ENCODE measurements around the gene CNTNAP5. TPM values are rescaled to one million over a fixed set of nuclear protein-coding genes. Genes with fewer than 3 reads are reported as not detected.

CNTNAP5 gene
- total RNA-seq, 1 experiment from 2014 or later, result not detected

DNA sequence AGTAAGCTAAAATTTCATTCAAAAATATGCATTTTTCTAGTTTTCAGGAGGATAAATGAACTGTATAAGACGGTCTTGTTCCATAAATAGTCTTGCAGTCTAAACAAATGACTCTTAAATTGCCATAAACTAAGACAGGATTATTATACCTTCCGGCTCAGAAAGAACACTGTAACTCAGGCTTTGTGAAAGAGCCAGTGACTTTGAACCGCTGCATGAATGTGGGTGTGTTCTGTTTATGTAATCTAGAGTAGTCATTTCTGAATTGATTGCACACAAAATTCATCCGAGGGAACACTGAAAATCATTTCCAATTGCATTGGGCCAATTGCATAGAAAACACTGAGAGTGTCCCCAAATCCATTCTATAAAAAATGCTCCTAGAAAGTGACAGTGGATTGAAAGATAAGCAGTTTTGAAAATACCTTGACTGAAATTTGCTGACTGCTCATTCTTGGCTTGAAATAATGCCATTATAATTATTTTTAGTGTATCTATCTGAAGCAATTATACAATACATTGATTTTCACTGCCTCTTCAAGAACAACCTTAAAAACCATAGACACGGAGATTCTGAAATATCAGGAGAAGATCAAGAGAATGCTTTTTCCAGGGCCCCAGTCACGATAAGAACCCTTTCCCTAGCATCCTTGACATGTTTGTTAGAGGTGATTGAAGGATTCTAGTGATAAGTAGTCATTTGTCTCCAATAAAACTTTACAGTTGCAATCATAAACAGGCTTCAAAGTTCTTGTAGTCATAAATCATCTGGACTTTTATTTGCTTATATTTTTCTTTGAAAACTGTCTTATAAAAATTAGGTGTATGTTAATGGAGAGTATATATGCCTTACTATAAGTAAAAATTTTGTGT is 55.4 kb downstream of the CNTNAP5 start:
- no peak for ATAC-seq
- in situ Hi-C loops (cut with HindIII; ENCODE audit: low pct_unique_long_range_greater_than_20kb, low sequenced_read_pairs), result no loop called here
- POLR2A ChIA-PET, result no interaction called here
- no peak overlapping the region for H3K4me3 ChIP-seq (ENCODE audit: low read depth in 2 of 2, low read length in 2 of 2)
- H3K9me3 ChIP-seq (ENCODE audit: control insufficient read depth, insufficient read depth, low read depth, low read length), result no peaks in the 10 kb centered on the region
- H3K36me3 ChIP-seq (ENCODE audit: control insufficient read depth, insufficient read depth, low read length), result no peaks in the 10 kb centered on the region
- H3K4me1 ChIP-seq (ENCODE audit: control insufficient read depth, insufficient read depth, low read length), result no peaks in the 10 kb centered on the region
- CTCF ChIA-PET, result no interaction called here
- no peak overlapping the region for H3K27ac ChIP-seq (ENCODE audit: low read length)
- intact Hi-C loops (cut with micrococcal nuclease; ENCODE audit: unreplicated experiment), result no loop called here
- H3K27me3 ChIP-seq (ENCODE audit: control insufficient read depth, insufficient read depth, low read length), result no peaks in the 10 kb centered on the region
- no peak for TF ChIP-seq POLR2AphosphoS5 (IDR thresholded peaks at IDR 0.05; ENCODE audit: low read depth, low read length)
- no peak for TF ChIP-seq TCF7L2 (IDR thresholded peaks at IDR 0.05; ENCODE audit: low read depth, low read length)
- TF ChIP-seq, protein P1, sequence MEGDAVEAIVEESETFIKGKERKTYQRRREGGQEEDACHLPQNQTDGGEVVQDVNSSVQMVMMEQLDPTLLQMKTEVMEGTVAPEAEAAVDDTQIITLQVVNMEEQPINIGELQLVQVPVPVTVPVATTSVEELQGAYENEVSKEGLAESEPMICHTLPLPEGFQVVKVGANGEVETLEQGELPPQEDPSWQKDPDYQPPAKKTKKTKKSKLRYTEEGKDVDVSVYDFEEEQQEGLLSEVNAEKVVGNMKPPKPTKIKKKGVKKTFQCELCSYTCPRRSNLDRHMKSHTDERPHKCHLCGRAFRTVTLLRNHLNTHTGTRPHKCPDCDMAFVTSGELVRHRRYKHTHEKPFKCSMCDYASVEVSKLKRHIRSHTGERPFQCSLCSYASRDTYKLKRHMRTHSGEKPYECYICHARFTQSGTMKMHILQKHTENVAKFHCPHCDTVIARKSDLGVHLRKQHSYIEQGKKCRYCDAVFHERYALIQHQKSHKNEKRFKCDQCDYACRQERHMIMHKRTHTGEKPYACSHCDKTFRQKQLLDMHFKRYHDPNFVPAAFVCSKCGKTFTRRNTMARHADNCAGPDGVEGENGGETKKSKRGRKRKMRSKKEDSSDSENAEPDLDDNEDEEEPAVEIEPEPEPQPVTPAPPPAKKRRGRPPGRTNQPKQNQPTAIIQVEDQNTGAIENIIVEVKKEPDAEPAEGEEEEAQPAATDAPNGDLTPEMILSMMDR (IDR thresholded peaks at IDR 0.05), result no peak
- TF ChIP-seq, protein P2, sequence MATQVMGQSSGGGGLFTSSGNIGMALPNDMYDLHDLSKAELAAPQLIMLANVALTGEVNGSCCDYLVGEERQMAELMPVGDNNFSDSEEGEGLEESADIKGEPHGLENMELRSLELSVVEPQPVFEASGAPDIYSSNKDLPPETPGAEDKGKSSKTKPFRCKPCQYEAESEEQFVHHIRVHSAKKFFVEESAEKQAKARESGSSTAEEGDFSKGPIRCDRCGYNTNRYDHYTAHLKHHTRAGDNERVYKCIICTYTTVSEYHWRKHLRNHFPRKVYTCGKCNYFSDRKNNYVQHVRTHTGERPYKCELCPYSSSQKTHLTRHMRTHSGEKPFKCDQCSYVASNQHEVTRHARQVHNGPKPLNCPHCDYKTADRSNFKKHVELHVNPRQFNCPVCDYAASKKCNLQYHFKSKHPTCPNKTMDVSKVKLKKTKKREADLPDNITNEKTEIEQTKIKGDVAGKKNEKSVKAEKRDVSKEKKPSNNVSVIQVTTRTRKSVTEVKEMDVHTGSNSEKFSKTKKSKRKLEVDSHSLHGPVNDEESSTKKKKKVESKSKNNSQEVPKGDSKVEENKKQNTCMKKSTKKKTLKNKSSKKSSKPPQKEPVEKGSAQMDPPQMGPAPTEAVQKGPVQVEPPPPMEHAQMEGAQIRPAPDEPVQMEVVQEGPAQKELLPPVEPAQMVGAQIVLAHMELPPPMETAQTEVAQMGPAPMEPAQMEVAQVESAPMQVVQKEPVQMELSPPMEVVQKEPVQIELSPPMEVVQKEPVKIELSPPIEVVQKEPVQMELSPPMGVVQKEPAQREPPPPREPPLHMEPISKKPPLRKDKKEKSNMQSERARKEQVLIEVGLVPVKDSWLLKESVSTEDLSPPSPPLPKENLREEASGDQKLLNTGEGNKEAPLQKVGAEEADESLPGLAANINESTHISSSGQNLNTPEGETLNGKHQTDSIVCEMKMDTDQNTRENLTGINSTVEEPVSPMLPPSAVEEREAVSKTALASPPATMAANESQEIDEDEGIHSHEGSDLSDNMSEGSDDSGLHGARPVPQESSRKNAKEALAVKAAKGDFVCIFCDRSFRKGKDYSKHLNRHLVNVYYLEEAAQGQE (IDR thresholded peaks at IDR 0.05; ENCODE audit: insufficient read depth in 1 of 2, low read depth in 2 of 2, low read length in 1 of 2), result no peak
- TF ChIP-seq SIN3A (IDR thresholded peaks at IDR 0.05; ENCODE audit: borderline replicate concordance, insufficient read depth, low read depth, low read length), result no peak
- BruUV-seq (replicated peaks), result no TSS peak
- no peak for DNase-seq (ENCODE audit: low read depth, low spot score)

DNA sequence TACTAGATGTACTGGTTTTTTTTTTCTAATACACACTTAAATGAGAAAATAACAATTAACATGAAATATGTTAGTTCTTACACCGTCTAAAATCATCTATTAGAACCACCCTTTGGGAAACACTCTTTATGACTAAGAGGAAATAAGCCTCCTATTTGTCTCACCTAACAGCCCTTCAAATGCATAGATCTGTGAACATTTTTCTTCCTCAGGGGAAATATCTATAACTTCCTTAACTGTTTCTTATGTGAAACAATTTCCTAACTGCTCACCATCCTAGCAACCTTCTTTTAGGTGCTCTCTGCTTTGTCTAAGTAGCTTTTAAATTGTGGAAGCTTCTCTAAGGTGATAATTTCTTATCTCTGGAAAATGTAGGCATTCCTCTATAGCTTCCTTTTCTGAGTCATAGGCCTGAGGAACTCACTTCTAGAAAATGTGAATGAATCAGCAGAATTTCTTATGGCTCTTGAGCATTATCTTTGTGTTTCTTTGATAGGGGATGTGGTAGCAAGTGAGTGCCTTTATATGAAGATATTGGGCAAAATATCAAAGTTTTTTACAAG is 56.1 kb downstream of the CNTNAP5 start:
- no peaks in the 10 kb centered on the region for H3K9me3 ChIP-seq (ENCODE audit: control insufficient read depth, insufficient read depth, low read depth, low read length)
- ChIA-PET CTCF (no interaction called here), POLR2A (no interaction called here)
- intact Hi-C loops (cut with micrococcal nuclease; ENCODE audit: unreplicated experiment), result no loop called here
- no peak overlapping the region for H3K4me3 ChIP-seq (ENCODE audit: low read depth in 2 of 2, low read length in 2 of 2)
- no peak overlapping the region for H3K27ac ChIP-seq (ENCODE audit: low read length)
- ATAC-seq (no peak), DNase-seq (ENCODE audit: low read depth, low spot score) (no peak)
- TF ChIP-seq POLR2AphosphoS5 (IDR thresholded peaks at IDR 0.05; ENCODE audit: low read depth, low read length), result no peak
- TF ChIP-seq TCF7L2 (IDR thresholded peaks at IDR 0.05; ENCODE audit: low read depth, low read length), result no peak
- TF ChIP-seq, protein P2 (IDR thresholded peaks at IDR 0.05; ENCODE audit: insufficient read depth in 1 of 2, low read depth in 2 of 2, low read length in 1 of 2), result no peak
- TF ChIP-seq, protein P1 (IDR thresholded peaks at IDR 0.05), result no peak
- TF ChIP-seq SIN3A (IDR thresholded peaks at IDR 0.05; ENCODE audit: borderline replicate concordance, insufficient read depth, low read depth, low read length), result no peak
- no TSS peak for BruUV-seq (replicated peaks)
- no peaks in the 10 kb centered on the region for H3K36me3 ChIP-seq (ENCODE audit: control insufficient read depth, insufficient read depth, low read length)
- in situ Hi-C loops (cut with HindIII; ENCODE audit: low pct_unique_long_range_greater_than_20kb, low sequenced_read_pairs), result no loop called here
- H3K27me3 ChIP-seq (ENCODE audit: control insufficient read depth, insufficient read depth, low read length), result no peaks in the 10 kb centered on the region
- no peaks in the 10 kb centered on the region for H3K4me1 ChIP-seq (ENCODE audit: control insufficient read depth, insufficient read depth, low read length)
